DOHH2 (cell line): ENCODE measurements around the gene ALPK1.
"Not testable (repeated sequence)": the region's sequence is repeated elsewhere in the genome, so short reads cannot be mapped to it uniquely, and the experiment has no call there.

Experiments used
- H3F3A ChIP-seq: fragments of 200-600 bp; sonication (generic), shearing (Covaris generic); 2 replicates; pipeline ENCODE4 v1.6.0; 2016; ENCODE audit warnings: antibody characterized with exemption, mild to moderate bottlenecking; ENCODE audit not compliant: control insufficient read depth, insufficient read depth
- H3K27ac ChIP-seq: fragments of 200-600 bp; sonication (generic); 2 replicates; pipeline ENCODE4 v1.5.1; 2014; ENCODE audit warnings: low read depth, mild to moderate bottlenecking, low read length, moderate library complexity
- H3K27me3 ChIP-seq: fragments of 200-600 bp; sonication (generic); 2 replicates; pipeline ENCODE4 v1.6.1; 2014; ENCODE audit warnings: mild to moderate bottlenecking, low read length, mixed read lengths; ENCODE audit not compliant: control insufficient read depth
- H3K36me3 ChIP-seq: fragments of 200-600 bp; sonication (generic); 2 replicates; pipeline ENCODE4 v1.6.1; 2014; ENCODE audit warnings: mild to moderate bottlenecking, low read length, moderate library complexity, mixed read lengths; ENCODE audit not compliant: control insufficient read depth
- H3K4me1 ChIP-seq: fragments of 200-600 bp; sonication (generic); 2 replicates; pipeline ENCODE4 v1.6.1; 2014; ENCODE audit warnings: mild to moderate bottlenecking, low read length, mixed read lengths; ENCODE audit not compliant: control insufficient read depth
- H3K4me2 ChIP-seq: fragments of 200-600 bp; sonication (generic); 2 replicates; pipeline ENCODE4 v1.6.0; 2014; ENCODE audit warnings: mild to moderate bottlenecking, low read length, moderate library complexity
- H3K4me3 ChIP-seq: fragments of 200-600 bp; sonication (generic); 2 replicates; pipeline ENCODE4 v1.5.1; 2014; ENCODE audit warnings: mild to moderate bottlenecking, low read length, mixed read lengths
- H3K79me2 ChIP-seq: fragments of 200-600 bp; sonication (generic); 2 replicates; pipeline ENCODE4 v1.6.1; 2014; ENCODE audit warnings: mild to moderate bottlenecking, low read length, mixed read lengths; ENCODE audit not compliant: control insufficient read depth
- H3K9me2 ChIP-seq: fragments of 200-600 bp; sonication (generic); replicated peaks from 2 replicates; pipeline ENCODE4 v1.6.1; 2014; ENCODE audit warnings: mild to moderate bottlenecking, low read length, mixed read lengths; ENCODE audit not compliant: control insufficient read depth
- H3K9me3 ChIP-seq: fragments of 200-600 bp; sonication (generic); 2 replicates; pipeline ENCODE4 v1.6.1; 2014; ENCODE audit warnings: antibody characterized with exemption, low read length, mixed read lengths; ENCODE audit not compliant: control insufficient read depth, insufficient read depth
- H4K20me1 ChIP-seq: fragments of 200-600 bp; sonication (generic); 2 replicates; pipeline ENCODE4 v1.6.0; 2014; ENCODE audit warnings: low read depth, mild to moderate bottlenecking, antibody characterized with exemption, low read length, moderate library complexity; ENCODE audit not compliant: control insufficient read depth, insufficient read depth
- CTCF ChIP-seq: fragments of 200-600 bp; sonication (generic); IDR thresholded peaks from one replicate; pipeline ENCODE4 v1.5.1; 2014; ENCODE audit warnings: antibody characterized with exemption, mild to moderate bottlenecking, low read depth, low read length; ENCODE audit not compliant: poor library complexity, severe bottlenecking
- EZH2phosphoT487 ChIP-seq: fragments of 200-600 bp; sonication (generic); IDR thresholded peaks from 2 replicates; pipeline ENCODE4 v1.6.1; 2017; ENCODE audit warnings: borderline replicate concordance, mild to moderate bottlenecking, antibody characterized with exemption, low read length, moderate library complexity, mixed read lengths

The ALPK1 gene

GRCh38 chr4:112426416-112426815, 129.2 kb downstream of the ALPK1 start:
- H3K9me3 ChIP-seq = no peaks in the 10 kb centered on the region
- no peak overlapping the region for H3K27ac ChIP-seq
- no peaks in the 10 kb centered on the region for H3K4me1 ChIP-seq
- H3K36me3 ChIP-seq = no peaks in the 10 kb centered on the region
- no peaks in the 10 kb centered on the region for H3K27me3 ChIP-seq
- no peaks in the 10 kb centered on the region for H3F3A ChIP-seq
- TF ChIP-seq CTCF = no peak
- TF ChIP-seq EZH2phosphoT487 = no peak
- no peak overlapping the region for H3K4me2 ChIP-seq
- no peaks in the 10 kb centered on the region for H3K9me2 ChIP-seq
- no peaks in the 10 kb centered on the region for H3K79me2 ChIP-seq
- H3K4me3 ChIP-seq = no peak overlapping the region
- H4K20me1 ChIP-seq = no peaks in the 10 kb centered on the region

- no peak for TF ChIP-seq EZH2phosphoT487
- no peak for TF ChIP-seq CTCF
- Histone ChIP-seq H4K20me1 (no peaks in the 10 kb centered on the region), H3K4me2 (no peak overlapping the region), H3K4me1 (no peaks in the 10 kb centered on the region), H3K9me3 (no peaks in the 10 kb centered on the region), H3K4me3 (no peak overlapping the region), H3K36me3 (no peaks in the 10 kb centered on the region), H3K27ac (no peak overlapping the region), H3F3A (no peaks in the 10 kb centered on the region), H3K9me2 (no peaks in the 10 kb centered on the region), H3K79me2 (no peaks in the 10 kb centered on the region), H3K27me3 (no peaks in the 10 kb centered on the region)
Measured at GRCh38 chr4:112431158-112431557, 134.0 kb downstream of the ALPK1 start.

GRCh38 chr4:112436987-112437386, 139.8 kb downstream of the ALPK1 start:
- Histone ChIP-seq H3K36me3 (no peaks in the 10 kb centered on the region), H3K79me2 (no peaks in the 10 kb centered on the region), H3K27me3 (no peaks in the 10 kb centered on the region), H3F3A (no peaks in the 10 kb centered on the region), H4K20me1 (no peaks in the 10 kb centered on the region), H3K9me2 (no peaks in the 10 kb centered on the region), H3K4me3 (no peak overlapping the region), H3K9me3 (no peaks in the 10 kb centered on the region), H3K4me1 (no peaks in the 10 kb centered on the region), H3K27ac (no peak overlapping the region), H3K4me2 (no peak overlapping the region)
- TF ChIP-seq EZH2phosphoT487 (no peak), CTCF (no peak)

- H3K79me2 ChIP-seq, H3K9me3 ChIP-seq, H3K4me3 ChIP-seq, H3K27ac ChIP-seq, H3K4me1 ChIP-seq, H3K9me2 ChIP-seq, H3K36me3 ChIP-seq, H3K4me2 ChIP-seq, H4K20me1 ChIP-seq, H3F3A ChIP-seq, H3K27me3 ChIP-seq: not testable (repeated sequence)
Measured at GRCh38 chr4:112442226-112442625, 145.1 kb downstream of the ALPK1 start.
